Fibroblast of lung (primary cell): Measurements from ENCODE around the gene IP6K2. TPM values are rescaled to one million over a fixed set of nuclear protein-coding genes. Genes with fewer than 3 reads are reported as not detected.
A peak's percentile ranks its signal among the peaks of the same experiment; 100 is the strongest.

Source experiments
- DNase-seq, 2 donors: peaks; one replicate each; pipeline versions ENCODE4 v3.0.0 to v3.0.0-alpha.2; 2010; ENCODE audit warnings: low read depth in 2 of 2
- H2AFZ ChIP-seq: 2 replicates; pipeline ENCODE4 v1.5.1; 2012; ENCODE audit warnings: low read length, control low read depth, inconsistent platforms
- H3K27ac ChIP-seq: 2 replicates; pipeline ENCODE4 v1.5.1; 2011; ENCODE audit warnings: low read length, control low read depth; ENCODE audit not compliant: insufficient read depth
- H3K27me3 ChIP-seq: 2 replicates; pipeline ENCODE4 v1.5.1; 2011; ENCODE audit warnings: mild to moderate bottlenecking, low read length; ENCODE audit not compliant: control insufficient read depth, insufficient read depth
- H3K36me3 ChIP-seq: 2 replicates; pipeline ENCODE4 v1.5.1; 2011; ENCODE audit warnings: low read length; ENCODE audit not compliant: control insufficient read depth, insufficient read depth
- H3K4me1 ChIP-seq: 2 replicates; pipeline ENCODE4 v1.5.1; 2011; ENCODE audit warnings: low read length; ENCODE audit not compliant: control insufficient read depth, insufficient read depth; ENCODE audit errors: extremely low read depth
- H3K4me2 ChIP-seq: 2 replicates; pipeline ENCODE4 v1.5.1; 2011; ENCODE audit warnings: low read length, control low read depth; ENCODE audit not compliant: insufficient read depth; ENCODE audit errors: extremely low read depth
- H3K4me3 ChIP-seq, 4 experiments: fragments of 200-600 bp in 1 of 4; sonication (generic) in 1 of 4; replicated peaks in 1 of 4; 2 replicates each; pipeline ENCODE4 v1.5.1; 2011 to 2016; ENCODE audit warnings: low read length in 4 of 4, low read depth in 3 of 4, mild to moderate bottlenecking in 3 of 4, control low read depth in 2 of 4, inconsistent platforms in 1 of 4, mixed read lengths in 1 of 4; ENCODE audit not compliant: insufficient read depth in 1 of 4; ENCODE audit errors: control extremely low read depth in 1 of 4
- H3K79me2 ChIP-seq: 2 replicates; pipeline ENCODE4 v1.5.1; 2012; ENCODE audit warnings: mild to moderate bottlenecking, low read length, inconsistent platforms; ENCODE audit not compliant: control insufficient read depth, insufficient read depth
- H3K9ac ChIP-seq: 2 replicates; pipeline ENCODE4 v1.5.1; 2011; ENCODE audit warnings: mild to moderate bottlenecking, low read length, control low read depth; ENCODE audit not compliant: insufficient read depth
- H3K9me3 ChIP-seq: 2 replicates; pipeline ENCODE4 v1.5.1; 2012; ENCODE audit warnings: low read depth, low read length; ENCODE audit not compliant: control insufficient read depth, insufficient read depth
- H4K20me1 ChIP-seq: 2 replicates; pipeline ENCODE4 v1.5.1; 2011; ENCODE audit warnings: low read length; ENCODE audit not compliant: control insufficient read depth, insufficient read depth; ENCODE audit errors: extremely low read depth
- CTCF ChIP-seq, 2 donors: IDR thresholded peaks in 1 of 2; conservative IDR thresholded peaks in 1 of 2; 1 replicate in 1 of 2; 2 replicates in 1 of 2; pipeline ENCODE4 v1.5.1; 2011 to 2012; ENCODE audit warnings: low read length in 2 of 2, control low read depth in 1 of 2, inconsistent platforms in 1 of 2, low read depth in 1 of 2, mild to moderate bottlenecking in 1 of 2
- EZH2 ChIP-seq: IDR thresholded peaks from 2 replicates; pipeline ENCODE4 v1.5.1; 2012; ENCODE audit warnings: low read length, control low read depth, mild to moderate bottlenecking; ENCODE audit errors: missing control alignments
- polyA plus RNA-seq, 2 donors: library from polyadenylated mRNA; depleted of rRNA in 1 of 2; stranded (reverse) in 1 of 2; unstranded in 1 of 2; fragments of >200 nt; gene quantifications; 2 replicates each; pipeline ENCODE4 v1.2.1, GENCODE V29; 2011 to 2012; ENCODE audit warnings: missing spikeins in 1 of 2
- total RNA-seq: library from RNA; depleted of rRNA; stranded (reverse); fragments of >200 nt; gene quantifications from 2 replicates; pipeline ENCODE4 v1.2.1, GENCODE V29; 2014

Gene IP6K2
- total and polyA plus RNA-seq, 2 donors (not counting 1 experiment from before 2014, with no cell fraction given): 53.5 to 58.9 TPM

- no peak overlapping the region for H3K9ac ChIP-seq
- no peaks in the 10 kb centered on the region for H3K9me3 ChIP-seq
- H3K36me3 ChIP-seq: no peaks in the 10 kb centered on the region
- H3K4me1 ChIP-seq: peaks cover 7% of the 10 kb centered on the region
- H3K27ac ChIP-seq: no peak overlapping the region
- H3K4me3 ChIP-seq: peak overlapping the region; percentile 30 to 56 (median 38)
- H2AFZ ChIP-seq: no peak overlapping the region
- DNase-seq: peak; percentile 43 to 49
- H3K27me3 ChIP-seq: peaks cover 5% of the 10 kb centered on the region
- peak overlapping the region; percentile 84 for H3K4me2 ChIP-seq
- no peaks in the 10 kb centered on the region for H4K20me1 ChIP-seq
- no peaks in the 10 kb centered on the region for H3K79me2 ChIP-seq
- TF ChIP-seq EZH2 (no peak), CTCF (conservative IDR thresholded peaks at IDR 0.05 in 1 of 2, IDR thresholded peaks at IDR 0.05 in 1 of 2; ENCODE audit: low read depth in 1 of 2, low read length in 2 of 2) (no peak)
These were observed 55.4 kb downstream of the IP6K2 start for GRCh38 chr3:48661501-48662144.

- Histone ChIP-seq H2AFZ (no peak overlapping the region), H3K4me2 (no peak overlapping the region), H3K9ac (no peak overlapping the region), H3K27ac (no peak overlapping the region), H3K27me3 (peaks cover 5% of the 10 kb centered on the region), H3K4me3 (peak overlapping the region in 1 of 4 experiments; percentile 56), H3K9me3 (no peaks in the 10 kb centered on the region), H4K20me1 (no peaks in the 10 kb centered on the region), H3K4me1 (peaks cover 7% of the 10 kb centered on the region), H3K79me2 (no peaks in the 10 kb centered on the region), H3K36me3 (no peaks in the 10 kb centered on the region)
- DNase-seq: no peak
- no peak for TF ChIP-seq EZH2
- no peak for TF ChIP-seq CTCF (conservative IDR thresholded peaks at IDR 0.05 in 1 of 2, IDR thresholded peaks at IDR 0.05 in 1 of 2; ENCODE audit: low read depth in 1 of 2, low read length in 2 of 2)
These were observed 56.1 kb downstream of the IP6K2 start for GRCh38 chr3:48660800-48661400.

- Histone ChIP-seq H3K9me3 (no peaks in the 10 kb centered on the region), H3K27ac (no peak overlapping the region), H3K79me2 (no peaks in the 10 kb centered on the region), H2AFZ (peak overlapping the region; percentile 10), H3K9ac (no peak overlapping the region), H4K20me1 (no peaks in the 10 kb centered on the region), H3K4me2 (peak overlapping the region; percentile 52), H3K27me3 (peaks cover 5% of the 10 kb centered on the region), H3K4me1 (no peaks in the 10 kb centered on the region), H3K4me3 (peak overlapping the region in 1 of 4 experiments; percentile 49), H3K36me3 (no peaks in the 10 kb centered on the region)
- no peak for DNase-seq
- TF ChIP-seq CTCF (conservative IDR thresholded peaks at IDR 0.05 in 1 of 2, IDR thresholded peaks at IDR 0.05 in 1 of 2; ENCODE audit: low read depth in 1 of 2, low read length in 2 of 2) (no peak), EZH2 (no peak)
These were observed 60.2 kb downstream of the IP6K2 start for GRCh38 chr3:48656841-48657281.
